ENCODE results near the gene ATG12. TPM values are rescaled to one million over a fixed set of nuclear protein-coding genes. Genes with fewer than 3 reads are reported as not detected.

The ATG12 gene
- total RNA-seq, 1 donor = 80.0 TPM

GRCh38 chr5:115800108-115800507, 41.3 kb downstream of the ATG12 start:
- TF ChIP-seq CTCF (IDR thresholded peaks at IDR 0.05; ENCODE audit: extremely low read depth, low read depth, low read length) = no peak
- Histone ChIP-seq H3K79me2 (ENCODE audit: insufficient read depth, low read length) (no peaks in the 10 kb centered on the region), H3K4me2 (ENCODE audit: insufficient read depth, low read length) (no peak overlapping the region), H3K36me3 (ENCODE audit: insufficient read depth, low read length) (no peaks in the 10 kb centered on the region), H3K27me3 (ENCODE audit: insufficient read depth, low read length) (peaks cover 7% of the 10 kb centered on the region), H4K20me1 (ENCODE audit: insufficient read depth, low read length) (no peaks in the 10 kb centered on the region), H3K4me1 (ENCODE audit: insufficient read depth, low read length) (no peaks in the 10 kb centered on the region), H2AFZ (ENCODE audit: low read length) (no peak overlapping the region), H3K4me3 (ENCODE audit: insufficient read depth, low read length) (no peak overlapping the region), H3K27ac (ENCODE audit: low read depth, low read length) (no peak overlapping the region), H3K9me3 (ENCODE audit: low read depth, low read length) (no peaks in the 10 kb centered on the region)
- DNase-seq (ENCODE audit: insufficient read length, low spot score, missing footprints) = no peak

- no peak for TF ChIP-seq CTCF (IDR thresholded peaks at IDR 0.05; ENCODE audit: extremely low read depth, low read depth, low read length)
- Histone ChIP-seq H4K20me1 (ENCODE audit: insufficient read depth, low read length) (no peaks in the 10 kb centered on the region), H2AFZ (ENCODE audit: low read length) (no peak overlapping the region), H3K4me1 (ENCODE audit: insufficient read depth, low read length) (no peaks in the 10 kb centered on the region), H3K79me2 (ENCODE audit: insufficient read depth, low read length) (no peaks in the 10 kb centered on the region), H3K27ac (ENCODE audit: low read depth, low read length) (no peak overlapping the region), H3K27me3 (ENCODE audit: insufficient read depth, low read length) (peaks cover 7% of the 10 kb centered on the region), H3K4me3 (ENCODE audit: insufficient read depth, low read length) (no peak overlapping the region), H3K36me3 (ENCODE audit: insufficient read depth, low read length) (no peaks in the 10 kb centered on the region), H3K9me3 (ENCODE audit: low read depth, low read length) (no peaks in the 10 kb centered on the region), H3K4me2 (ENCODE audit: insufficient read depth, low read length) (no peak overlapping the region)
- no peak for DNase-seq (ENCODE audit: insufficient read length, low spot score, missing footprints)
Observed at GRCh38 chr5:115798252-115798651, 43.1 kb downstream of the ATG12 start.

- no peaks in the 10 kb centered on the region for H3K4me1 ChIP-seq (ENCODE audit: insufficient read depth, low read length)
- DNase-seq (ENCODE audit: insufficient read length, low spot score, missing footprints) = no peak
- H3K4me2 ChIP-seq (ENCODE audit: insufficient read depth, low read length) = no peak overlapping the region
- H3K27ac ChIP-seq (ENCODE audit: low read depth, low read length) = no peak overlapping the region
- no peak overlapping the region for H3K4me3 ChIP-seq (ENCODE audit: insufficient read depth, low read length)
- no peaks in the 10 kb centered on the region for H3K9me3 ChIP-seq (ENCODE audit: low read depth, low read length)
- no peak overlapping the region for H2AFZ ChIP-seq (ENCODE audit: low read length)
- peaks cover 7% of the 10 kb centered on the region for H3K27me3 ChIP-seq (ENCODE audit: insufficient read depth, low read length)
- no peaks in the 10 kb centered on the region for H3K79me2 ChIP-seq (ENCODE audit: insufficient read depth, low read length)
- no peaks in the 10 kb centered on the region for H4K20me1 ChIP-seq (ENCODE audit: insufficient read depth, low read length)
- no peak for TF ChIP-seq CTCF (IDR thresholded peaks at IDR 0.05; ENCODE audit: extremely low read depth, low read depth, low read length)
- no peaks in the 10 kb centered on the region for H3K36me3 ChIP-seq (ENCODE audit: insufficient read depth, low read length)
Observed at GRCh38 chr5:115796656-115797055, 44.7 kb downstream of the ATG12 start.

- Histone ChIP-seq H3K79me2 (ENCODE audit: insufficient read depth, low read length) (no peaks in the 10 kb centered on the region), H3K27ac (ENCODE audit: low read depth, low read length) (no peak overlapping the region), H4K20me1 (ENCODE audit: insufficient read depth, low read length) (no peaks in the 10 kb centered on the region), H3K27me3 (ENCODE audit: insufficient read depth, low read length) (peaks cover 3% of the 10 kb centered on the region), H3K9me3 (ENCODE audit: low read depth, low read length) (no peaks in the 10 kb centered on the region), H3K36me3 (ENCODE audit: insufficient read depth, low read length) (no peaks in the 10 kb centered on the region), H2AFZ (ENCODE audit: low read length) (no peak overlapping the region), H3K4me3 (ENCODE audit: insufficient read depth, low read length) (no peak overlapping the region), H3K4me2 (ENCODE audit: insufficient read depth, low read length) (no peak overlapping the region), H3K4me1 (ENCODE audit: insufficient read depth, low read length) (no peaks in the 10 kb centered on the region)
- TF ChIP-seq CTCF (IDR thresholded peaks at IDR 0.05; ENCODE audit: extremely low read depth, low read depth, low read length) = no peak
- DNase-seq (ENCODE audit: insufficient read length, low spot score, missing footprints) = no peak
Observed at GRCh38 chr5:115795700-115796099, 45.7 kb downstream of the ATG12 start.

Measured in osteoblast (primary cell).